GM12878 (cell line): ENCODE measurements around the gene ACKR2. TPM values are rescaled to one million over a fixed set of nuclear protein-coding genes. Genes with fewer than 3 reads are reported as not detected.

Source experiments
- ATAC-seq: fragments of 200-7000 bp; cut with Tn5 transposase; 3 replicates; pipeline ENCODE4 v1.9.1; 2020; ENCODE audit warnings: mild to moderate bottlenecking, moderate library complexity
- BruUV-seq: library from RNA; stranded (reverse); fragments of 400-500 nt; replicated peaks from 2 replicates; lab custom pipeline; 2021; lab: Mats Ljungman, UMichigan
- CTCF ChIA-PET: fragments of 300-600 bp; sonication (Branson Sonifier 250); formaldehyde crosslinking; extraction: SDS; loops from one replicate; lab custom pipeline; 2021; ENCODE audit warnings: inconsistent platforms; lab: Yijun Ruan, JAX
- POLR2A ChIA-PET: fragments of 350-600 bp; formaldehyde crosslinking; extraction: SDS; loops from one replicate; lab custom pipeline; 2021; ENCODE audit warnings: inconsistent platforms; lab: Charles Lee
- RAD21 ChIA-PET: fragments of 300-600 bp; sonication (Branson Sonifier 250); formaldehyde crosslinking; loops from one replicate; lab custom pipeline; 2023; ENCODE audit warnings: antibody characterized with exemption; ENCODE audit not compliant: unreplicated experiment; lab: Charles Lee
- SMC1A ChIA-PET: fragments of 300-600 bp; sonication (Branson Sonifier 250); formaldehyde crosslinking; loops from one replicate; lab custom pipeline; 2023; ENCODE audit not compliant: unreplicated experiment, uncharacterized antibody; lab: Charles Lee
- DNase-seq: peaks from one replicate; pipeline ENCODE4 v3.0.0-alpha.2; 2011; ENCODE audit warnings: low read depth, low spot score
- FAIRE-seq: peaks from 3 replicates; lab custom pipeline; 2011; peaks lifted over from hg19 to GRCh38; lab: Jason Lieb, UNC
- H2AFZ ChIP-seq: 2 replicates; pipeline ENCODE4 v1.6.0; 2011; ENCODE audit warnings: low read depth, low read length, control low read depth; ENCODE audit not compliant: control insufficient read depth
- H3K27ac ChIP-seq: 2 replicates; pipeline ENCODE4 v1.5.1; 2011; ENCODE audit warnings: control low read depth; ENCODE audit not compliant: control insufficient read depth, insufficient read depth
- H3K27me3 ChIP-seq, 2 experiments: replicated peaks in 1 of 2; 2 replicates each; pipeline versions ENCODE4 v1.6.0 to v1.6.1; 2011; ENCODE audit warnings: low read length in 1 of 2; ENCODE audit not compliant: control insufficient read depth in 2 of 2, insufficient read depth in 2 of 2
- H3K36me3 ChIP-seq, 2 experiments: 2 replicates each; pipeline ENCODE4 v1.5.1; 2011; ENCODE audit warnings: low read length in 1 of 2; ENCODE audit not compliant: control insufficient read depth in 2 of 2, insufficient read depth in 2 of 2
- H3K4me1 ChIP-seq: 2 replicates; pipeline ENCODE4 v1.6.1; 2011; ENCODE audit warnings: mild to moderate bottlenecking, low read length, moderate library complexity, mixed read lengths; ENCODE audit not compliant: control insufficient read depth, insufficient read depth
- H3K4me2 ChIP-seq: 2 replicates; pipeline ENCODE4 v1.6.0; 2011; ENCODE audit warnings: control low read depth; ENCODE audit not compliant: control insufficient read depth, insufficient read depth
- H3K4me3 ChIP-seq: fragments of 200-600 bp; sonication (generic); 2 replicates; pipeline ENCODE4 v1.5.1; 2016
- H3K79me2 ChIP-seq: 2 replicates; pipeline ENCODE4 v1.6.0; 2011; ENCODE audit warnings: low read length; ENCODE audit not compliant: control insufficient read depth, insufficient read depth
- H3K9ac ChIP-seq: 2 replicates; pipeline ENCODE4 v1.8.0; 2011; ENCODE audit warnings: low read length, control low read depth, mixed read lengths; ENCODE audit not compliant: control insufficient read depth, insufficient read depth
- H3K9me3 ChIP-seq: replicated peaks from 3 replicates; pipeline ENCODE4 v1.5.1; 2011; ENCODE audit warnings: mild to moderate bottlenecking, low read length; ENCODE audit not compliant: control insufficient read depth, insufficient read depth
- H4K20me1 ChIP-seq: 2 replicates; pipeline ENCODE4 v1.6.0; 2011; ENCODE audit not compliant: control insufficient read depth, insufficient read depth
- BACH1 ChIP-seq: fragments of 450-650 bp; IDR thresholded peaks from 2 replicates; pipeline ENCODE4 v1.6.1; 2017; ENCODE audit warnings: mild to moderate bottlenecking, borderline replicate concordance
- FOS ChIP-seq: IDR thresholded peaks from 3 replicates; pipeline ENCODE4 v1.6.1; 2011; ENCODE audit warnings: borderline replicate concordance; ENCODE audit not compliant: insufficient read length; ENCODE audit errors: extremely low read depth
- IRF4 ChIP-seq: IDR thresholded peaks from 2 replicates; pipeline ENCODE4 v1.6.1; 2011; ENCODE audit warnings: low read depth, low read length
- NR2C2 ChIP-seq: IDR thresholded peaks from 2 replicates; pipeline ENCODE4 v1.6.1; 2011; ENCODE audit warnings: borderline replicate concordance, low read depth; ENCODE audit not compliant: control insufficient read depth, insufficient read length
- SIX5 ChIP-seq: IDR thresholded peaks from 2 replicates; pipeline ENCODE4 v1.6.1; 2011; ENCODE audit warnings: mild to moderate bottlenecking, low read depth, low read length, moderate library complexity; ENCODE audit not compliant: severe bottlenecking
- WGBS: methylation state at CpG from one replicate; pipeline ENCODE4 v1.1.6; 2016; ENCODE audit warnings: low lambda C conversion rate; ENCODE audit not compliant: insufficient replicate concordance, insufficient coverage; ENCODE audit errors: missing lambda C conversion rate; 5-methylcytosine and 5-hydroxymethylcytosine counted together
- in situ Hi-C: fragments of 300-500 bp; cut with MboI; formaldehyde crosslinking; loops from 9 replicates; pipeline ENCODE4 v1.14.3; 2018; ENCODE audit warnings: mixed read lengths
- intact Hi-C: fragments of 100-400 bp; cut with micrococcal nuclease; formaldehyde crosslinking; loops from one replicate; pipeline ENCODE4 v1.14.2; 2022; ENCODE audit not compliant: unreplicated experiment
- polyA plus RNA-seq, 11 experiments: library from polyadenylated mRNA; depleted of rRNA in 4 of 11; unstranded in 6 of 11; stranded (reverse) in 5 of 11; fragments of >200 nt; fragmentation: Nextera tagmentation in 4 of 11; fragmentation: Illumina TruSeq in 1 of 11; extraction: Ambion mirVana in 4 of 11; extraction: Trizol in 1 of 11; gene quantifications; 1 replicate in 1 of 11; 2 replicates in 10 of 11; pipeline versions ENCODE4 v1.2.1 to v1.2.3, GENCODE V29; 2011 to 2016; ENCODE audit warnings: inconsistent platforms in 2 of 11, missing spikeins in 2 of 11, low read depth in 1 of 11
- total RNA-seq, 4 experiments: library from RNA; depleted of rRNA in 3 of 4; stranded (reverse); fragments of >200 nt in 3 of 4; fragmentation: Illumina TruSeq in 1 of 4; extraction: Trizol in 1 of 4; gene quantifications; 2 replicates each; pipeline versions ENCODE4 v1.2.1 to v1.2.3, GENCODE V29; 2013 to 2021
- TF ChIP-seq, protein P1 (sequence below): fragments of 450-650 bp; formaldehyde crosslinking; IDR thresholded peaks from 2 replicates; pipeline ENCODE4 v1.4.0; 2020; ENCODE audit warnings: mild to moderate bottlenecking, moderate library complexity
- TF ChIP-seq, protein P2 (sequence below): IDR thresholded peaks from 2 replicates; pipeline ENCODE4 v1.6.1; 2011; ENCODE audit warnings: low read depth, mild to moderate bottlenecking, low read length, moderate library complexity, borderline replicate concordance; ENCODE audit errors: extremely low read depth
- TF ChIP-seq, protein P3 (sequence below): IDR thresholded peaks from 2 replicates; pipeline ENCODE4 v1.6.1; 2012; ENCODE audit warnings: mild to moderate bottlenecking, low read depth, low read length

Gene ACKR2
- total and polyA plus RNA-seq, 10 of the 15 experiments (the other 5 are each of a cell fraction or from before 2014, with no cell fraction given), result 0.05 to 0.91 (median 0.23) TPM; not detected in 2

DNA sequence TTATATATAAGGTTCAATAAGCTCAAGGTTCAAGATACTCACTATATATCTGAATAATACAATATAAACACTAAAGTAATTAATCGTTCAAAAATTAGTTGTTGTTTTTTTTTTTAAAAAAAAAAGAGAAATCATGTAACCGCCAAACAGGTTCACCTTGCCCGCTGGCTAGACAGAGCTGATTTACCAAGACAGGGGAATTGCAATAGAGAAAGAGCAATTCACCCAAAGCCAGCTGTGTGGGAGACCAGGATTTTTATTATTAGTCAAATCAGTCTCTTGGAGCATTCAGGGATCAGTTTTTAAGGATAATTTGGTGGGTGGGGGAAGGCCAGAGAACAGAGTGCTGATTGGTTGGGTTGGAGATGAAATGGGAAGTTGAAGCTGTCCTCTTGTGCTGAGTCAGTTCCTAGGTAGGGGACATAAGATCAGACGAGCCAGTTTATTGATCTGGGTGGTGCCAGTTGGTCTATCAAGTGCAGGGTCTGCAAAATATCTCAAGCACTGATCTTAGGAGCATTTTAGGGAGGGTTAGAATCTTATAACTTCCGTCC lies 12.8 kb upstream of the ACKR2 start (continued):
- TF ChIP-seq, protein P1, sequence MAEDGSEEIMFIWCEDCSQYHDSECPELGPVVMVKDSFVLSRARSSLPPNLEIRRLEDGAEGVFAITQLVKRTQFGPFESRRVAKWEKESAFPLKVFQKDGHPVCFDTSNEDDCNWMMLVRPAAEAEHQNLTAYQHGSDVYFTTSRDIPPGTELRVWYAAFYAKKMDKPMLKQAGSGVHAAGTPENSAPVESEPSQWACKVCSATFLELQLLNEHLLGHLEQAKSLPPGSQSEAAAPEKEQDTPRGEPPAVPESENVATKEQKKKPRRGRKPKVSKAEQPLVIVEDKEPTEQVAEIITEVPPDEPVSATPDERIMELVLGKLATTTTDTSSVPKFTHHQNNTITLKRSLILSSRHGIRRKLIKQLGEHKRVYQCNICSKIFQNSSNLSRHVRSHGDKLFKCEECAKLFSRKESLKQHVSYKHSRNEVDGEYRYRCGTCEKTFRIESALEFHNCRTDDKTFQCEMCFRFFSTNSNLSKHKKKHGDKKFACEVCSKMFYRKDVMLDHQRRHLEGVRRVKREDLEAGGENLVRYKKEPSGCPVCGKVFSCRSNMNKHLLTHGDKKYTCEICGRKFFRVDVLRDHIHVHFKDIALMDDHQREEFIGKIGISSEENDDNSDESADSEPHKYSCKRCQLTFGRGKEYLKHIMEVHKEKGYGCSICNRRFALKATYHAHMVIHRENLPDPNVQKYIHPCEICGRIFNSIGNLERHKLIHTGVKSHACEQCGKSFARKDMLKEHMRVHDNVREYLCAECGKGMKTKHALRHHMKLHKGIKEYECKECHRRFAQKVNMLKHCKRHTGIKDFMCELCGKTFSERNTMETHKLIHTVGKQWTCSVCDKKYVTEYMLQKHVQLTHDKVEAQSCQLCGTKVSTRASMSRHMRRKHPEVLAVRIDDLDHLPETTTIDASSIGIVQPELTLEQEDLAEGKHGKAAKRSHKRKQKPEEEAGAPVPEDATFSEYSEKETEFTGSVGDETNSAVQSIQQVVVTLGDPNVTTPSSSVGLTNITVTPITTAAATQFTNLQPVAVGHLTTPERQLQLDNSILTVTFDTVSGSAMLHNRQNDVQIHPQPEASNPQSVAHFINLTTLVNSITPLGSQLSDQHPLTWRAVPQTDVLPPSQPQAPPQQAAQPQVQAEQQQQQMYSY (CRISPR knock-in tag), result no peak
- TF ChIP-seq, all 136 proteins: peak for 0

DNA sequence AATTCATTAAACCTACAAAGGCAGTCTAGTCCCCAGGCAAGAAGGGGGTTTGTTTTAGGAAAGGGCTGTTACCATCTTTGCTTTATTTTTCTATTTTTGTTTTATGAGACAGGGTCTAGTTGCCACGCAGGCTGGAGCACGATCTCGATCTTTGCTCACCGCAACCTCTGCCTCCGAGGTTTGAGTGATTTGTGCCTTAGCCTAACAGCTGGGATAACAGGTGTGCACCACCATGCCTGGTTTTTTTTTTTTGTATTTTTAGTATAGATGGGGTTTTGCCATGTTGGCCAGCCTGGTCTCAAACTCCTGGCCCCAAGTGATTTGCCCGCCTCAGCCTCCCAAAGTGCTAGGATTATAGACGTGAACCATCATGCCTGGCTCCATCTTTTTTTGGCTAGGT lies 9.9 kb upstream of the ACKR2 start:
- FAIRE-seq (no peak), DNase-seq (no peak), ATAC-seq (no peak)
- ChIA-PET POLR2A (interaction anchor here (0.5 to 0.9 kb wide), 2 partner anchors 13 to 16 kb away, joined by 3 to 4 read pairs; no protein-coding TSS in a partner anchor), RAD21 (interaction anchor here (1.1 kb wide), 1 partner anchor 11 kb away, joined by 3 read pairs; no protein-coding TSS in a partner anchor), SMC1A (no interaction called here), CTCF (interaction anchor here (2.1 kb wide), 2 partner anchors 19 to 40 kb away, joined by 8 to 18 read pairs; no protein-coding TSS in a partner anchor)
- TF ChIP-seq, protein P2, sequence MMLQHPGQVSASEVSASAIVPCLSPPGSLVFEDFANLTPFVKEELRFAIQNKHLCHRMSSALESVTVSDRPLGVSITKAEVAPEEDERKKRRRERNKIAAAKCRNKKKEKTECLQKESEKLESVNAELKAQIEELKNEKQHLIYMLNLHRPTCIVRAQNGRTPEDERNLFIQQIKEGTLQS, result no peak
- TF ChIP-seq BACH1, result no peak
- TF ChIP-seq SIX5, result no peak
- no peak for TF ChIP-seq NR2C2
- TF ChIP-seq, protein P3, sequence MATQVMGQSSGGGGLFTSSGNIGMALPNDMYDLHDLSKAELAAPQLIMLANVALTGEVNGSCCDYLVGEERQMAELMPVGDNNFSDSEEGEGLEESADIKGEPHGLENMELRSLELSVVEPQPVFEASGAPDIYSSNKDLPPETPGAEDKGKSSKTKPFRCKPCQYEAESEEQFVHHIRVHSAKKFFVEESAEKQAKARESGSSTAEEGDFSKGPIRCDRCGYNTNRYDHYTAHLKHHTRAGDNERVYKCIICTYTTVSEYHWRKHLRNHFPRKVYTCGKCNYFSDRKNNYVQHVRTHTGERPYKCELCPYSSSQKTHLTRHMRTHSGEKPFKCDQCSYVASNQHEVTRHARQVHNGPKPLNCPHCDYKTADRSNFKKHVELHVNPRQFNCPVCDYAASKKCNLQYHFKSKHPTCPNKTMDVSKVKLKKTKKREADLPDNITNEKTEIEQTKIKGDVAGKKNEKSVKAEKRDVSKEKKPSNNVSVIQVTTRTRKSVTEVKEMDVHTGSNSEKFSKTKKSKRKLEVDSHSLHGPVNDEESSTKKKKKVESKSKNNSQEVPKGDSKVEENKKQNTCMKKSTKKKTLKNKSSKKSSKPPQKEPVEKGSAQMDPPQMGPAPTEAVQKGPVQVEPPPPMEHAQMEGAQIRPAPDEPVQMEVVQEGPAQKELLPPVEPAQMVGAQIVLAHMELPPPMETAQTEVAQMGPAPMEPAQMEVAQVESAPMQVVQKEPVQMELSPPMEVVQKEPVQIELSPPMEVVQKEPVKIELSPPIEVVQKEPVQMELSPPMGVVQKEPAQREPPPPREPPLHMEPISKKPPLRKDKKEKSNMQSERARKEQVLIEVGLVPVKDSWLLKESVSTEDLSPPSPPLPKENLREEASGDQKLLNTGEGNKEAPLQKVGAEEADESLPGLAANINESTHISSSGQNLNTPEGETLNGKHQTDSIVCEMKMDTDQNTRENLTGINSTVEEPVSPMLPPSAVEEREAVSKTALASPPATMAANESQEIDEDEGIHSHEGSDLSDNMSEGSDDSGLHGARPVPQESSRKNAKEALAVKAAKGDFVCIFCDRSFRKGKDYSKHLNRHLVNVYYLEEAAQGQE, result no peak
- no peak for TF ChIP-seq FOS
- TF ChIP-seq IRF4, result no peak
- no peaks in the 10 kb centered on the region for H3K27me3 ChIP-seq
- no peak overlapping the region for H3K4me2 ChIP-seq
- in situ Hi-C loops, result no loop called here
- H3K9ac ChIP-seq, result no peak overlapping the region
- no TSS peak for BruUV-seq
- H3K4me3 ChIP-seq, result no peak overlapping the region
- no peaks in the 10 kb centered on the region for H4K20me1 ChIP-seq
- no peaks in the 10 kb centered on the region; the same call in 1 of the 2 replicates for H3K4me1 ChIP-seq
- H3K27ac ChIP-seq, result no peak overlapping the region
- H2AFZ ChIP-seq, result no peak overlapping the region
- 85% methylated on average over 7 of the region's 7 CpGs for WGBS
- peaks cover 45% of the 10 kb centered on the region for H3K79me2 ChIP-seq
- intact Hi-C loops, result no loop called here
- H3K36me3 ChIP-seq, result no peaks in the 10 kb centered on the region
- H3K9me3 ChIP-seq, result no peaks in the 10 kb centered on the region
